Measurements from ENCODE around the gene SUSD3.
A peak's percentile ranks its signal among the peaks of the same experiment; 100 is the strongest.

Gene SUSD3

GRCh38 chr9:93064392-93065134 lies 6.1 kb downstream of the SUSD3 start:
- TF ChIP-seq CTCF (IDR thresholded peaks at IDR 0.05; ENCODE audit: low read depth, low read length, missing control alignments) = peak; percentile 2
- H3K4me3 ChIP-seq (ENCODE audit: low read depth, low read length) = peak overlapping the region; percentile 18; the same call in 1 of the 2 replicates

GRCh38 chr9:93065135-93065720 lies 6.7 kb downstream of the SUSD3 start:
- TF ChIP-seq CTCF (IDR thresholded peaks at IDR 0.05; ENCODE audit: low read depth, low read length, missing control alignments) = no peak
- DNase-seq (ENCODE audit: low read depth) = no peak
- no peak overlapping the region for H3K4me3 ChIP-seq (ENCODE audit: low read depth, low read length)

More at GRCh38 chr9:93064392-93065134, 6.1 kb downstream of the SUSD3 start:
- peak; percentile 93 for DNase-seq (ENCODE audit: low read depth)

- no peak overlapping the region for H3K4me3 ChIP-seq (ENCODE audit: low read depth, low read length)
- no peak for DNase-seq (ENCODE audit: low read depth)
- TF ChIP-seq CTCF (IDR thresholded peaks at IDR 0.05; ENCODE audit: low read depth, low read length, missing control alignments) = no peak
These were observed 8.6 kb downstream of the SUSD3 start for GRCh38 chr9:93066978-93067603.

- DNase-seq (ENCODE audit: low read depth) = no peak
- TF ChIP-seq CTCF (IDR thresholded peaks at IDR 0.05; ENCODE audit: low read depth, low read length, missing control alignments) = no peak
- H3K4me3 ChIP-seq (ENCODE audit: low read depth, low read length) = no peak overlapping the region
These were observed 10.5 kb downstream of the SUSD3 start for GRCh38 chr9:93068956-93069355.

- no peak for TF ChIP-seq CTCF (IDR thresholded peaks at IDR 0.05; ENCODE audit: low read depth, low read length, missing control alignments)
- no peak for DNase-seq (ENCODE audit: low read depth)
- H3K4me3 ChIP-seq (ENCODE audit: low read depth, low read length) = no peak overlapping the region
These were observed 13.0 kb downstream of the SUSD3 start for GRCh38 chr9:93071464-93071863.

GRCh38 chr9:93072383-93072795 lies 13.9 kb downstream of the SUSD3 start:
- no peak for TF ChIP-seq CTCF (IDR thresholded peaks at IDR 0.05; ENCODE audit: low read depth, low read length, missing control alignments)
- no peak overlapping the region for H3K4me3 ChIP-seq (ENCODE audit: low read depth, low read length)
- DNase-seq (ENCODE audit: low read depth) = no peak
